ENCODE measurements around the gene TRIM65. TPM values are rescaled to one million over a fixed set of nuclear protein-coding genes. Genes with fewer than 3 reads are reported as not detected.

Gene TRIM65
- total RNA-seq, 1 experiment from 2014 or later = 48.6 TPM

GRCh38 chr17:75897160-75898019, 639 bp upstream of the TRIM65 start:
- no TSS peak for BruUV-seq (replicated peaks)
- DNase-seq (ENCODE audit: low read depth, low spot score) (no peak), ATAC-seq (no peak; the same call in 1 of the 2 replicates)
- peaks cover 7% of the 10 kb centered on the region for H3K36me3 ChIP-seq (ENCODE audit: control insufficient read depth, insufficient read depth, low read length)
- no peaks in the 10 kb centered on the region for H3K9me3 ChIP-seq (ENCODE audit: control insufficient read depth, insufficient read depth, low read depth, low read length)
- H3K27me3 ChIP-seq (ENCODE audit: control insufficient read depth, insufficient read depth, low read length) = no peaks in the 10 kb centered on the region
- intact Hi-C loops (cut with micrococcal nuclease; ENCODE audit: unreplicated experiment) (no loop called here), in situ Hi-C loops (cut with HindIII; ENCODE audit: low pct_unique_long_range_greater_than_20kb, low sequenced_read_pairs) (no loop called here)
- POLR2A ChIA-PET = interaction anchor here (0.5 to 0.7 kb wide), 3 partner anchors 71 to 176 kb away, joined by 5 to 11 read pairs (median 5); a partner anchor contains a TSS
- peak overlapping the region; percentile 72 for H3K4me3 ChIP-seq (ENCODE audit: low read depth in 2 of 2, low read length in 2 of 2)
- TF ChIP-seq CTCF (IDR thresholded peaks at IDR 0.05) (no peak), POLR2AphosphoS5 (IDR thresholded peaks at IDR 0.05; ENCODE audit: low read depth, low read length) (peak; percentile 20)
- H3K27ac ChIP-seq (ENCODE audit: low read length) = peak overlapping the region; percentile 67
- peaks cover 19% of the 10 kb centered on the region for H3K4me1 ChIP-seq (ENCODE audit: control insufficient read depth, insufficient read depth, low read length)
- CTCF ChIA-PET = interaction anchor here (0.7 kb wide), 1 partner anchor 615 kb away, joined by 6 read pairs; no protein-coding TSS in a partner anchor

- CTCF ChIA-PET = interaction anchor here (0.9 kb wide), 1 partner anchor 17 kb away, joined by 4 read pairs; the partner anchor contains the start of gene TRIM47
These were observed 1.2 kb downstream of the TRIM65 start for GRCh38 chr17:75895370-75896155.

More at GRCh38 chr17:75895370-75896155, 1.2 kb downstream of the TRIM65 start:
- Histone ChIP-seq H3K9me3 (ENCODE audit: control insufficient read depth, insufficient read depth, low read depth, low read length) (no peaks in the 10 kb centered on the region), H3K27ac (ENCODE audit: low read length) (peak overlapping the region; percentile 88), H3K27me3 (ENCODE audit: control insufficient read depth, insufficient read depth, low read length) (no peaks in the 10 kb centered on the region), H3K36me3 (ENCODE audit: control insufficient read depth, insufficient read depth, low read length) (no peaks in the 10 kb centered on the region; the same call in none of the 2 replicates), H3K4me3 (ENCODE audit: low read depth in 2 of 2, low read length in 2 of 2) (peak overlapping the region; percentile 72), H3K4me1 (ENCODE audit: control insufficient read depth, insufficient read depth, low read length) (peaks cover 19% of the 10 kb centered on the region)
- ATAC-seq (no peak), DNase-seq (ENCODE audit: low read depth, low spot score) (no peak)
- BruUV-seq (replicated peaks) = no TSS peak
- POLR2A ChIA-PET = interaction anchor here (0.6 kb wide), 1 partner anchor 799 kb away, joined by 11 read pairs; no protein-coding TSS in a partner anchor
- TF ChIP-seq SIN3A (IDR thresholded peaks at IDR 0.05; ENCODE audit: borderline replicate concordance, insufficient read depth, low read depth, low read length) (no peak), CTCF (IDR thresholded peaks at IDR 0.05) (no peak; the same call in 1 of the 2 replicates), REST (IDR thresholded peaks at IDR 0.05; ENCODE audit: insufficient read depth in 1 of 2, low read depth in 2 of 2, low read length in 1 of 2) (no peak), POLR2AphosphoS5 (IDR thresholded peaks at IDR 0.05; ENCODE audit: low read depth, low read length) (no peak; the same call in 1 of the 2 replicates), TCF7L2 (IDR thresholded peaks at IDR 0.05; ENCODE audit: low read depth, low read length) (no peak)
- in situ Hi-C loops (cut with HindIII; ENCODE audit: low pct_unique_long_range_greater_than_20kb, low sequenced_read_pairs) (no loop called here), intact Hi-C loops (cut with micrococcal nuclease; ENCODE audit: unreplicated experiment) (no loop called here)

All from Panc1 (cell line).